ENCODE results near the gene SLC34A3.

SLC34A3 gene

DNA sequence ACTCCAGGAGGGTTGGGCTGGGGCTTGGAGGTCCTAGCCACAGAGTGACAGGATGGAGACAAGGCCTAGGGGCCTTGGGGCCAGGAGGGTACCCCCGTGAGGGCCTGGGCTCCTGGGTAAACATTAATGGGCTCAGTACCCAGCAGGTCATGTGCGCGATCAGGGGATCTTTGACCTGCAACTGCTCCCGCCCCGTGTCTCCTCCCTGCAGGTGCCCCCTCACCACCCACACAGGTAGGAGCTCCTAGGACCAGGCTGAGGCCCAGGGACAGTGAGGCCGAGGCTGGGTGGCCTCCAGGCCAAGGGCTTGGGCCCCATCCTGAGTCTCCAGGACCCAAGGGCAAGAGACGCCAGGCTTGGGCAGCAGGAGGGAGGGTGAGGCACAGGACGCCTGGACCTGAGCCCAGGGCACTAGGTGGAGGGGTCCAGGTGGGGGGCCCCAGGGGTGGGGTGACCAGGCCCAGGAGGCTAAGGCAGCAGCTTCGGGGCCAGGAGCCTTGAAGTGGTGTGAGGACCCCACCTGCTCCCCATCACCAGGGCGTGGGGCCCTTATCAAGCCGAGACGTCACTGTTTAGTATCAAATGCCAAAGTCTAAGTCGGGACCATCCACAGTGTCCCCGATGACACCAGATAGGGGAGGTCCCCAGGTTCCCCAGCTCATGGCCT, at the start of gene SLC34A3:
Gene SLC34A3 (plus strand): TSS at position 197 of the 667 bp plus-strand sequence. CDS start 802 bp downstream, outside the sequence.
- DNase-seq (ENCODE audit: low read depth), result no peak
- H3K4me3 ChIP-seq (ENCODE audit: low read depth, low read length), result no peak within 1 kb of the TSS

GRCh38 chr9:137181680-137182079, 49.0 kb upstream of the SLC34A3 start:
- DNase-seq (ENCODE audit: low read depth), result no peak
- no peak overlapping the region for H3K4me3 ChIP-seq (ENCODE audit: low read depth, low read length)

DNA sequence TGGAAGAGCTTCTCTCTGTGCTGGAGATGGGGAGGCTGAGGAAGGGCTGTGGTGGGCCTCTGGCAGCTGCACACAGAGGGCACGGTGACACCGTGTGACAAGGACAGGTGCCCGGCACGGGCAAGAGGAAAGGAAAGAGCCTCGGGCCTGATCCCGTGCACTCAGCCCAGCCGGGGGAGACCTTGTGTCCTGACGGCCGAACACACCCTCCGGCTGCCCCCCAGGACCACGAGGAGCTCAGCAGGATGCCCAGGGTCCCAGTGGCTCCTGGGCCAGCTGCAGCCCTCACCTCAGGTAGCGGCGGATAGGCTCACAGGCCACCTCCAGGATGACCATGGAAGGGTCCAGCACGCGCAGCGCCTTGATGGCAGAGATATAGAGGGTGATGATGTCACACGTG, 47.9 kb upstream of the SLC34A3 start:
- H3K4me3 ChIP-seq (ENCODE audit: low read depth, low read length), result no peak overlapping the region
- no peak for DNase-seq (ENCODE audit: low read depth)

GRCh38 chr9:137183980-137184595, 46.6 kb upstream of the SLC34A3 start:
- DNase-seq (ENCODE audit: low read depth), result no peak
- H3K4me3 ChIP-seq (ENCODE audit: low read depth, low read length), result no peak overlapping the region

DNA sequence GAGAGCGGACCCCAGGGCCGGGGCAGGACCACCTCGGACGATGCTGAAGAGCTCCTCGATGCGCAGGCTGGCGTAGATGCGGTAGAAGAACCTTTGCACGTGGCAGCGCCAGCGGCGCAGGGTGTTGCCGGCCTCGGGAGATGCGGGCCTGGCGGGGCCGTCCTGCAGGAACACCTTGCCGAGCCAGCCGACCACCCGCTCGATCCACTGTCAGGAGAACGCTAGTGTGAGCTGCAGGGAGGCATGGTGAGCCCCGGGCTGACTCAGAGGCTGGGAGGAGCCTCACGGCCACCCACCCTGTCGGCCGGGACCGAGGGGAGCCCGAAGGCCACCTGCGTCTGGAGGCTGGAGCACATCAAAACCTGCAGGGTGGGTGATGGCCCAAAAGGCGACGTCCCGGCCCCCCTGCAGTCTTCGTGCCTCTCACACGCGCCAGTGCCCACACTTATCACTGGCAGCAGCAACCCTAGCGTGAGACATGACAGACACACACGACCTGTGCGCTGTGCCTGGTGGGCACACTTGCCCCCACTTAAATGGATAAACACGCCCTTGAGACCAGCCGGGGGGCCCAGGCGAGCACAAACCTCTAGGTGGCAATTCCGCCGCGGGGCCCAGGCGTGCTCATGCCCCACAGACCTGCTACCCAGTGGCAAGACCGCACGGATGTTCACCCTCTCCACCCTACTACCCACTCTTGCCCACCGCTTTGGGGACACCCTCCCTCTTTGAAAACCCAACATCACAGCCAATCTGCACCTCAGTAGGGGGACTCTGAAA, 45.6 kb upstream of the SLC34A3 start:
- no peak for DNase-seq (ENCODE audit: low read depth)
- H3K4me3 ChIP-seq (ENCODE audit: low read depth, low read length), result no peak overlapping the region

GRCh38 chr9:137185921-137186320, 44.8 kb upstream of the SLC34A3 start:
- no peak for DNase-seq (ENCODE audit: low read depth)
- no peak overlapping the region for H3K4me3 ChIP-seq (ENCODE audit: low read depth, low read length)

DNA sequence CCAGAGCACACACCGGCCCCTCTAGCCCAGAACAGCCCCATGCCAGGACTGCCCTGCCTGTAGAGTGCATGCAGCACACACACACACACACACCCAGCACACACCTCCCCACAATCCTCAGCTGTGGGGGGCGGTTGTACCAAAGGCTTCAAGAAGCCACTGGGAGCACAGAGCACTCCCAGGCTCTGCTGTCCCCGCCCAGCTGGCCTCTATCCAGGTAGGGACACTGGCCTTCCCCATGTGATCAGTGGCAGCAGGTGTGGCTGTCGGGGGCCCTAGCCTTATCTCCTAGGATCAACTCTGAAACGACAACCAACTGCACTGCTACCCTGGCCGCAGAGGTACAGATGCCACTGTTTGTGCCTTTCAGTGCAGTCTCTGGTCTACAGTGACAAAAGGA, 44.3 kb upstream of the SLC34A3 start:
- DNase-seq (ENCODE audit: low read depth), result no peak
- H3K4me3 ChIP-seq (ENCODE audit: low read depth, low read length), result no peak overlapping the region

DNA sequence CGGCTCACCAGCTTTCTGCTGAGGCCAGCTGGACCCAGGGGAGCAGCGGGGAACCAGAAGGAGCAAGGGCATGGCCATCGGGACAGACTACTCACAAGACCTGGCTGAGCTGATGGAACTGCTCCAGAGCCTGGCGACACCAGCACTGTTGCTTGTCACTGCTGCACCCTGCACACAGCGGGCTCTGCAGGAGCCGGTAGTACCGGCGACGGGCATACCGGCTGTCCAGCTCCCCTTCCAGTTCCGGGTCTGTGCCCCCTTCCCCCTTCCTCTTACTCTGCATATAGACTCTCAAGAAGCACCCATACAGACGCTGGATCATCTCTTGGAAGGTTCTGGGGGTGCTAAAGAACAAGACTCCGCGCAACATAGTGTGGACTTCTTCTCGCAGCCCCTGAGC, 43.3 kb upstream of the SLC34A3 start:
- DNase-seq (ENCODE audit: low read depth), result no peak
- peak overlapping the region; percentile 98 for H3K4me3 ChIP-seq (ENCODE audit: low read depth, low read length)

DNA sequence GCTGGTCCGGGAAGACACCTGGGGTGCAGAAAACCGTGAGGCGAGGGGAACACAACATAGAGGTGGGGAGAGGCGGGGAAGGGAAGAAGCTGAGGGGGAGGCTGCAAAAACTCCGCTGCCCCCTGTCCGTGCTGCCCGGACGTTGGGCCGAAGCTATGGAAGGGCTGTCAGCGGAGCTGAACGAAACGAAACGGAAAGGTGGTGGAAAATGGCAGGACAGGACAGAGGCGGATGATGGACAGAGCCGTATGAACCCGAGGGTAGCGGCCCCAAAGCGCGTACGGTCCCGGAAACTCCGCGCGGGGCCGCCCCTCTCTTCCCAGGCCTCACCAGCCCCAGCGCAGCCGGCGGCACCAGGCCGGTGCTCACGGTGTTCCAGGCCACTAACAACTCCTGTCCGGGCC, 42.6 kb upstream of the SLC34A3 start:
- no peak for DNase-seq (ENCODE audit: low read depth)
- peak overlapping the region; percentile 98 for H3K4me3 ChIP-seq (ENCODE audit: low read depth, low read length)

DNA sequence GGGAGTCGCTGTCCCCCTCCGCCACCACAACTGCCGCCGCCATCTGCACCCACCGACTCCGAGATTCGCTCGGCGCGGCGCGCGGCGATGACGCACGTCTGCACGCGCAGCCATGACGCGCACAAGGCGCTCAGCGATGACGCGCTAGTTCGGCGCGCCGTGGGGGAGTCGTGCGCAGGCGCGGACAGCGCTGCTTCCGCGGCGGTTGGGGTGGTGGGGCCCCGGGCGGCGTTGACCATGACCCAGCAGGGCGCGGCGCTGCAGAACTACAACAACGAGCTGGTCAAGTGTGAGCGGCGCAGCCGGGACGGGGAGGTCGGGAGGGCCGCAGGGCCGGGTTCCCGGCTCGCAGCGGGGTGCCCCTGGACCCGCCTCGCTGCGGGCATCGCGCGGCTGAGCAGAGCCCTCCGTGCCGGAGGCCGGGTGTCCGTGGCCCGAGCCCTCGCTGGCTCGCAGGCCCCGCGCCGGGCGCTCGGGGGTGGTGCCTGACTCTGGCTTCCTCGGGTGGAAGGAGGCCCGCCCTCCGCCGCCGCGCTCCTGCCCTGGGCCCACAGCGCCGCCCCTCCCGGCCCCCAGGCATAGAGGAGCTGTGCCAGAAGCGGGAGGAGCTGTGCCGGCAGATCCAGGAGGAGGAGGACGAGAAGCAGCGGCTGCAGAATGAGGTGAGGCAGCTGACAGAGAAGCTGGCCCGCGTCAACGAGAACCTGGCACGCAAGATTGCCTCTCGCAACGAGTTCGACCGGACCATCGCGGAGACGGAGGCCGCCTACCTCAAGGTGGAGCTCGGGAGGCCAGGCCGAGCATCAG, 42.0 kb upstream of the SLC34A3 start, which contains the start of the genes ANAPC2 and SSNA1:
Gene ANAPC2 (minus strand): TSS at position 71 of the 807 bp plus-strand sequence. CDS start 28 bp downstream, at position 43.
Gene SSNA1 (plus strand): TSS at position 187 of the 807 bp plus-strand sequence. CDS start 51 bp downstream, at position 238.
- peak; percentile 78 for DNase-seq (ENCODE audit: low read depth)
- H3K4me3 ChIP-seq (ENCODE audit: low read depth, low read length), result peak within 1 kb of the TSS; percentile 98

GRCh38 chr9:137189297-137190295, 41.1 kb upstream of the SLC34A3 start:
- DNase-seq (ENCODE audit: low read depth), result no peak
- H3K4me3 ChIP-seq (ENCODE audit: low read depth, low read length), result peak overlapping the region; percentile 98

DNA sequence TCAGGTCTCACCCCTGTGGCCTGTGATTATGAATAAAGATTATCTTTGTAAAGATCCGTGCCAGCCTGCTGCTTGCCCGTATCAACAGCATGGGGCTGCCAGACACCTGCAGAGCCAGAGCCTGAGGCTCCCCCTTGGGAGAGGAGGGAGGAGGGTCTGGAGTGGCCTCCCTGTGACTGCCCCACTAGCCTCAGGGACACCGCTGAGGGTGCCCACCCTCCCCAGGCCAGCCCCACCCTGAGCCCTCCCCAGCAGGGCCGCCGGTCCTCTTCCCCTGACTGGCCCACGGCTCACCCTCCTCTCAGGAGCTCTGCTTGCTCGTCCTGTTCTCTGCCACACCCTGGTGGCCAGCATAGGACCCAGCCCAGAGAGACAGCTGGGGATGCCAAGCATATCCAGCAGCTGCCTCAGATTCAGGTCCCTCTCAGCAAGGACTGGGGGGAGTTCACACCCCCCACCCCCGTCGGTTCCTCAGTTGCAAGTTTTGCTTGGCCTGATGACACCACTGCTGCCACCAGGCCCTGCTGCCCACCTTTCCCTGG, 40.3 kb upstream of the SLC34A3 start:
- H3K4me3 ChIP-seq (ENCODE audit: low read depth, low read length), result no peak overlapping the region
- no peak for DNase-seq (ENCODE audit: low read depth)

- no peak overlapping the region for H3K4me3 ChIP-seq (ENCODE audit: low read depth, low read length)
- no peak for DNase-seq (ENCODE audit: low read depth)
These were observed 39.5 kb upstream of the SLC34A3 start for GRCh38 chr9:137191245-137191644.

- no peak overlapping the region for H3K4me3 ChIP-seq (ENCODE audit: low read depth, low read length)
- DNase-seq (ENCODE audit: low read depth), result no peak
These were observed 38.8 kb upstream of the SLC34A3 start for GRCh38 chr9:137191691-137192447.

DNA sequence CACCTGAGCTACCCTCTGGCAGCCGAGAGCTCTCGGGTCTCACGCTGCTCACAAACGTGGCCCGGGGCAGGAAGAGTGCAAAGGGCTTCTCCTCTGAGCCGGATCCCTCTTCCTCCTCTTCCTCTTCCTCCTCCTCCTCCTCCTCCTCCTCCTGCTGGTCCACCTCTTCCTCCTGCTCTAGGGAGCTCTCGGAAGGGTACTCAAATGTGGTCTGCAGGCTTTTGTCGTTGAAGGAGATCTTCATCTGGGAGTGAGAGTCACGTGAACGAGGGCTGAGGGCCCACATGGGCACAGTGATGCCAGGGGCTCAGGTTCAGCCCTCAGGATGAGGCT, 38.3 kb upstream of the SLC34A3 start:
- no peak for DNase-seq (ENCODE audit: low read depth)
- no peak overlapping the region for H3K4me3 ChIP-seq (ENCODE audit: low read depth, low read length)

DNA sequence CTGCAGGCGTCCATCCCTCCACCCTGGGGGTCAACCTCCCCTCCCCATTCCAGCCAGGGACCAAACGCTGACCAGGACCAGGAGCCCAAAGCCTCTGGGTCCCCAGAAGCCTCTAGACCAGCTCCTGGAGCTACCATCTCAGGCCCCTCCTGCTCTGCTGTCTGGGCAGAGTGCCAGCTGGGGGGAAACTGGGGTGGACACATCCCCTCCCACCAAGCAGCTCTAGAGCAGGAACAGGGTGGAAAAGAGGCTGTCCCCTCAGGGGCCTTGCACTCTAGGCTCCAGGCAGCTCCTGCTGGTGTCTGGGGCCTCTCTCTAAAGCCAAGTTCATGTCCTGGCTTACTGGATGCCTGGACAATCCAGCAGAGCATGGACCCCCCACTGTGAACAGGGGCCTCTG, 37.8 kb upstream of the SLC34A3 start:
- H3K4me3 ChIP-seq (ENCODE audit: low read depth, low read length), result no peak overlapping the region

GRCh38 chr9:137193771-137194170, 36.9 kb upstream of the SLC34A3 start:
- no peak overlapping the region for H3K4me3 ChIP-seq (ENCODE audit: low read depth, low read length)
- DNase-seq (ENCODE audit: low read depth), result no peak

More for the DNA sequence above, 37.8 kb upstream of the SLC34A3 start:
- DNase-seq (ENCODE audit: low read depth), result no peak

DNA sequence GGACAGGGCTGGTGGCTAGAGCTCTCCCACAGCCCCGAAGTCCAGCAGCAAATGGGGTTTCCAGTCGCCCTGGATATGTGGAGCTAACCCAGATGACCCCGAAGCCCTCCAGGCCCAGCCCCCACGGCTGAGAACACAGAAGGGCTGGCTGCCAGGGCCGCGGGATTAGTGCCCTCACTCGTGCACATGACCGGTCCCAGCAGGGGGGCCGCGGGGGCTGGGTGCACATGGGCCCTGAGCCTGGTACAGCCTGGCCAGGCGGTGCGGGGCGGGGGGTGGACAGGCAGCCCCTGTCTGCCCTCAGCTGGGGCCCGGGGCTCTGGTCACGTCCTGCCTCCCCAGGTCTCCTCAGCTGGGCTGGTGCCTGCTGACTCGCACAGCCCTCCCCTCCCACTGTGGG, 36.3 kb upstream of the SLC34A3 start:
- DNase-seq (ENCODE audit: low read depth), result no peak
- H3K4me3 ChIP-seq (ENCODE audit: low read depth, low read length), result no peak overlapping the region

Measured in skeletal muscle cell (primary cell).